Medulla oblongata (tissue), 1 donor: ENCODE measurements around the gene CECR2.

Experiments
- DNase-seq: peaks from one replicate; pipeline ENCODE4 v3.0.0-alpha.2; 2015; ENCODE audit errors: extremely low spot score

Gene CECR2

DNA sequence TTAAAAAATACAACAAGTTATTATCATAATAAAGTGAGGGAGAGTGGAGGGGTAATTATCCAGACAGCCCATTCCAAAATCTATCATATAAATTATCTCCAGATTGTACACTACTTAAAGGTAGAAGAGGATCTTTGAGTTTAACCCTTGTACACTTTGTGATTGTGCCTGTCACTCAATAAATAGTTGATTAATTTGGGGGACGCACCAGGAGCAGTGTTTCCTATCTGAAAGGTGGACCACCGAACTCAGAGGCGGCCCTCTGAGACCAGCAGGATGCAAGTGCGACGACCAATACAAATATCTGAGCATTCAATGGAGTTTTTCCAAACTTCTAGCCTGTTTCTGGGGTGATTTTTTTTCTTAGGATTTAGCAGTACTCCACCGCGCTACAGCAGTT lies 1.1 kb upstream of the CECR2 start:
- no peak for DNase-seq

GRCh38 chr22:17368554-17369438 lies 464 bp upstream of the CECR2 start:
- DNase-seq: peak; percentile 66

DNA sequence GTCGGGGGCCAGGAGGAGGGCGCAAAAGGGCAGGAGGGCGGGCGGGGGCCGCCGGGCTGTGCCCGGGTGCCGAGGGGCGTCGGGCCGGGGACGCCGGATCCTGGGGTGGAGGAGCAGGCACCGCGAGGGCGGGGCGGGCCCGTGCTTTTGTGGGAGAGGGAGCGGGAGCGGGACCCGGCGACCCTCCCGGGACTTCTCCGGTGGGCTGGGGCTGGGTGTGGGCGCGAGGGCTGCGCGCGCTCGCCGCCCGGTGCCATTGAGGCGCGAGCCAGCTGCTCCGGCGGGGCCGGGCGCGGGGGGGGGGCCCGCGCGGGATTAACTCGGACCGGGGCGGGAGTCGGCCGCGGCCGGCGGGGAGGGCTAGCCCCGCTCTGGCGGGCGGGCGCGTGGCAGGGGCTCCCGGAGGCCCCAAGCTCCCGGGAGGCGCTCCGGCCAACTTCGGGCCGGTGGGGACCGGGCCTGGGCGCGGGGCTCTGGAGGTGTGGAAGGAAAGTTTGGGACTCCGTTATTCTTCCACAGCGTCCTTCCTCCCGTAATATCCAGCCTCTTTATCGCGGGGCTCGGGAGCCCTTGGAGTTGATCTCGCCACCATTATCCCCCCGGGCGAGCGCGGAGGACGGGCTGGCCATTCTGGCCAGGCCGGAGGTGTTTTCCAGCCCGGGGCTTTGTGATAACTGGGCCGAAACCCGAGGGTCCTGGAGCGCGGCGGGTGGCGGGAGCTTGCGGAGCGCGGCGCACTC lies 936 bp downstream of the CECR2 start:
- peak; percentile 40 for DNase-seq

GRCh38 chr22:17370766-17371432 lies 1.6 kb downstream of the CECR2 start:
- peak; percentile 32 for DNase-seq

DNA sequence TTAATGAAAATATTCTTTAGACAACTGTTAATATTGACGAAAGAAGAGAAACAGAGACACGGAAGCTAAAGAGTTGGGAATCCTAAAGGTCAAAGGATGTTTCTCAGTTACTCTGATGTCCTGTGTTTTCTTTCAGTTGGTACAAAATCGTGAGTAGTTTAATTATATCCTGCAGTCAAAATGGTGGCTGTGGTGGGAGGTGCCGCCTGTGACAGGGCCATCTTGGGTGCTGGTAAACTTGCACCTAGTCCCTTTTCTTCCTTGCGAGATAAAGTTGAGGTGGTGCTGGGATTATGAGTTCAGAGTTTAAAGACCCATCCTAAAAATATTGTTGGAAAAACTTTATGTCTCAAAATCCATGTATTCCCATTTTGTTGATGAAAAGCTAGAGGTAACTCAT lies 2.2 kb downstream of the CECR2 start:
- no peak for DNase-seq

GRCh38 chr22:17373855-17374254 lies 4.6 kb downstream of the CECR2 start:
- DNase-seq: no peak

DNA sequence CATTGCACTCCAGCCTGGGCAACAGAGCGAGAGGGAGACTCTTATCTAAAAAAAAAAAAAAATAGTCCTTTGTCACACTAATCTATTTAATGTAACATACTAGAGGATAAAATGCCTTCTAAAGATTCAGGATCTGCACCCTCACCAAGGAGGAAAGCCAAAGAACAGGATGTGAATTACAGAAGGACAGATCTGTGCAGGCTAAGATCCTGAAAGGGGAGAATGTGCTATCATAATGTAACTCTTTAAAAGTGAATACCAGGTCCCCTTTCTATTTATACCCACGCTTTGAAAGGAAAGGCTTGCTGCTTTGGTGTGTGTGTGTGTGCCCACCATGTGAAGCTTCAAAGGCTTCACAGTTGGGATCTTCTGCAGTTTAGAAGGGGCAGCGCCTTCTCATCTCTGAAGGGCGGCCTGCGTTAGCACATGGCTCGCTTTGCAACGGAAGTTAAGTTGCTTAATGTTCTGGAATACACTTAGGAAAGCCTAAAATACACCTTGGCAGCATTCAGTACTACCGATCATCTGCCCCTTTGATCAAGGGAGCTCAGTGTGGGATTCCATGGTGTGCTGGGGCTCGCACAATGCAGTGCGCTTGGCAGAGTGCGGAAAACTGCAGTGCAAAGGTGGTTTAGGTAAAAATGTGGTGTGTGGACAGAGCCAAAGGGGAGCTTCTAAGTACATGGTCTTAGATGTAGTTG lies 6.8 kb downstream of the CECR2 start:
- DNase-seq: no peak

DNA sequence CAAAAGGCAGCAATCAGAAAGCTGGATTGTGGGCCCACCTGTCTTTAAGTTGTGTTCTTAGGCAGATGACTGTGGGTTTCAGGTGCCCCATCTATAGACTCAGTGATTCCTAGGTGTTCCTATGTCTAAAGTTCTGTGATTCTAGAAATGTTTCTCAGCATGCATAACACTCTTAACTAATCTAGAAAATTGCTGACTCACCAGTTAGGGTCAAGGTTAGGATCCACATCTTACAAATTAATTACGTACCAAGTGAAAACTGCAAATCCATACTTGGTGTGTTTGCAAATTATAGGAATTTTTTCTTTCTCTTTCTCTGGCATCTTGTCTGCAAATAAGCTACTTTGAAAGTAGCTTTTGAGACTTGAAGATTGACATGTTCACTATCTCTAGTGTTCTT lies 7.7 kb downstream of the CECR2 start:
- no peak for DNase-seq

DNA sequence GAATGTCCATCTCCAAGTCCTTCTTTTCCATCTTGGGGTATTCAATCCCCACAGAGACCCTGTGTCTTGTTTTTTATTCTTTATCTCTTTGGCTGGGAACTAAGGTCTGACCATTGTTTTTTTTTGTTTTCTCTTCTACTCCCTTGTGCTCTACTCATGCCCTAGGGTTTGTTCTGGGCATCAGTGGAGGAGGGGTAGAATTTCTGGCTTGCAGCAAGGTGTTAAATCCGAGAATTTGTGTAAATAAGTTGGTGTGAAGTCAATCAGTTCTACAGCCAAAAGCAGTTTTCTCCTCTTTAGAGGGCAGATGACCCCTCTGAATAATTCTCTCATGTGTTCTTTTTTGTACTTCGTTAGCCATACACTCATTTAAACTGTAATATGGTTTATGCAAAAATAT lies 10.7 kb downstream of the CECR2 start:
- DNase-seq: no peak

DNA sequence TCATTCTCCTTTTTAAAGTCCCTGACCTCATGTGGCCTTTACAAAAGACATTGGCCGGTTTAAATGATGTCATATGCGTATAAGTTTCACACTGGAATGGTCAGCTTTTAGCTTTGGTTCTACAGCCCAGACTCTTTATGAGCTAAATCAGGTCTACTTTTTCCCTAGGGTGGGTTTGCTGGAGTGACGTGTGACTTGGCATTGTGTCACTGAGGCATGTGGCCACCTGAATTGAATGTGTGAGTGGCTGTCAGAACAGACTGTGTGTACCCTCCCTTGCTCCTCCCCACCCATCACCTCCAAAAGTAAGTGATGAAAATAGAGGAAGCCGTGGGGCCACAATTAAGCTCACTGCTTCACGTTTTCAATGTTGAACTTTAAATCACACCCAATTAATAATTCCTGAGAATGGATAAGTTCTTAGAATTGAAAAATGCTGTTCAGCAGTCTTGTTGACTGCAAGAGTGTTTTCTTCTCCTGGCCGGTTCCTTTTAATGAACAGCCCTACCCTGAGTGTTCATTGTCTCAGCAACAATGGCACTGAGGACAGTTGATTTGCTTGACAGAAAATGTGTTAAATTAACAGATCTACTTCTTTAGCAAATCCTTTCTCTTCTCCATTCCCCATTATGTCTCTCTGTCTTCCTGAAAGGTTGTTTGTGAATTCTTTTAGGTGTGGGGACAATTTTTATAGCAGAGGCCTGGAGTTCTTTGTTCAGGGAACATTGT lies 11.3 kb downstream of the CECR2 start:
- DNase-seq: peak; percentile 35

- DNase-seq: no peak
These were observed 12.1 kb downstream of the CECR2 start for GRCh38 chr22:17381192-17381913.

DNA sequence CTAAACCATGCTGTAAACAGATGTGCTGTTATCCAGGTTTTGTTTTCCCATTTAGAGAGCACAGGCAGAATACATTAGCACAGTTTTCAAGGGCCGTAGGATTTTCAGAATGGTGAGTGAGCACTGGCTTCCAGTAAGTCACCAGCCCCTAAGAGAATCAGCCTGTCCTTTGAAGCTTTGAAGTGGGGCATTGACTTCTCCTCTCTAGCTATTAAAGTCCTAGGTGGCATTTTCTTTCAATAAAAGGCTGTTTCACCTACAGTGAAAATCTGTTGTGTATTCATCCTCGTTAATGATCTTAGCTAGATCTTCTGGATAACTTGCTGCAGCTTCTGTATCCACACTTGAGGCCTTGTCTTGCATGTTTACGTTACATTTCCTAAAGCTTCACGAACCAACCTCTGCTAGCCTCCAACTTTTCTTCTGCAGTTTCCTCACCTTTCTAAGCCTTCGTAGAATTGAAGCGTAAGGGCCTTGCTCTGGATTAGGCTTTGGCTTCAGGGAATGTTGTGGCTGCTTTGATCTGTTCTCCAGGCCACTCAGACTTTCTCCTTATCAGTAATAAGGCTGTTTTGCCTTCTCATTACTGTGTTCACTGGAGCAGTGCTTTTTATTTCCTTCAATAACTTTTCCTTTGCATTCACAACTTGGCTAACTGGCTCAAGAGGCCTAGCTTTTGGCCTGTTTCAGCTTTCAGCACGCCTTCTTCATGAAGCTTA lies 15.5 kb downstream of the CECR2 start:
- DNase-seq: no peak

- DNase-seq: no peak
These were observed 18.1 kb downstream of the CECR2 start for GRCh38 chr22:17387356-17387755.

- no peak for DNase-seq
These were observed 19.0 kb downstream of the CECR2 start for GRCh38 chr22:17388235-17388634.

DNA sequence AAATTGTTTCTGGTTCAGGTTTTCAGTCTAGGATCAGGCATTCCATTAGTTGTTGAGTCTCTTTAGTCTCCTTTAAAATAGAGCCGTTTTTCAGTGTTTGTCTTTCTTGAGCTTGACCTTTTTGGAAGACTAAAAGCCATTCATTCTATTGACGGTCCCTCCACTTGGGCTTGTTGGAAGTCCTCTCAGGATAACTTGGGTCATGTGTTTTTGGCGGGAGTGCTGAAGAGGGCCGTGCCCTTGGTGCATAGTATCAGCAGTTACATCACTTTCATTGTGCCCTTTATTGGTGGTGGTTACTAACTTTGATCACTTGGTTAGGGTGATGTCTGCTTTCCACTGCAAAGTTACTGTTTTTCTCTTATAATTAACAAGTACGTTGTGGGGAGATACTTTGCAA lies 20.8 kb downstream of the CECR2 start:
- no peak for DNase-seq

DNA sequence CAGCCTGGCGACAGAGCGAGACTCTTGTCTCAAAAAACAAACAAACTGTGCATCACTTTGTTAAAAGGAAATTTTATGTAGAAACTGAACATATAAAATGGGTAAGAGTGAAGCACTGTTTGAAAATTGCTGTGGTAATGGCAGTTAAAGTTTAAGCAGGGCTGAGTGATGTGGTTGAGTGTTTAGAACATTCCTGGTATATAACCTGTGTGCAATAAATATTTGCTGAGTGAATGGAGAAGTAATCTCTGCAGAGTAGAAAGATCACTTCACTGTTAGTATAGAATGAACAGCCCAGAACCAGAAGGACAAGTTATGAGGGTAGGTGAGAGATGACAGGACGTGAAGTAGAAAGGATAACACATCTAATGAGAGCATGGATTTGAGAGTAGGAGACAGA lies 27.3 kb downstream of the CECR2 start:
- DNase-seq: no peak

DNA sequence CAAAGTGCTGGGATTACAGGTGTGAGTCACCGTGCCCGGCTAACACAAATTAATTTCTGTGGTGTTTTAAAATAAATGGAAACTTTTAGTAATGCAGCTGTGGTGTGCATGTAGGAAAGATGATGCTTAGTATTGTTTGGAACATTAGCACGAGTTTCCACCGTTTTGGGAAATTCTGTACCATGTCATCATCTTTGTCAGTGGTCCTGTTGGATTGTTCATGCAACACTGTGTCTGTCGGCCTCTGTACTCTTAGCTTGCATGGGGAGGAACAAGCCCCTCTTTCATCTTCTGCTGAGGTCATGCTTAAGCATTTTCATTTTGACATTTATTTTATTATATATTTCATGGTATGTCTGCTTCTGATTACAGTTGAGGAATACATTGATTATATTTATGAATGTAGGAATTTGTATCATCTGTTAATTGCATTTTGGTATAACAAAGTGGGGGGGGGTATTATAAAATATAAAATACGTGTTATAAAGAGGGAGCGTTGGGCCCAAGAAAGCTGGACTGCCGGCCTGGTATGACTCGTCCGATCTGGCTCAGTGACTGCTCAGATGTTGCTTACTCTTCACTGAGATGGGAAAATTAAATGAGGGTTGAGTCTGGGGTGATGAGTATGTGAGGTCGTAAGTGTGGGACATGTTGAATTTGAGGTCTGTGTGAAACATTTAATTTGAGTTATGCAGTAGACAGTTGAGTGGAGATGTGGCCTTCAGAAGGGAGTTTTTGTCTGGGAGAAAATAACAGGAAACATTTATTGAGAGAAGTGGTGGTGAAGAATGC lies 28.7 kb downstream of the CECR2 start:
- DNase-seq: no peak

- DNase-seq: no peak
These were observed 31.0 kb downstream of the CECR2 start for GRCh38 chr22:17400305-17400704.

DNA sequence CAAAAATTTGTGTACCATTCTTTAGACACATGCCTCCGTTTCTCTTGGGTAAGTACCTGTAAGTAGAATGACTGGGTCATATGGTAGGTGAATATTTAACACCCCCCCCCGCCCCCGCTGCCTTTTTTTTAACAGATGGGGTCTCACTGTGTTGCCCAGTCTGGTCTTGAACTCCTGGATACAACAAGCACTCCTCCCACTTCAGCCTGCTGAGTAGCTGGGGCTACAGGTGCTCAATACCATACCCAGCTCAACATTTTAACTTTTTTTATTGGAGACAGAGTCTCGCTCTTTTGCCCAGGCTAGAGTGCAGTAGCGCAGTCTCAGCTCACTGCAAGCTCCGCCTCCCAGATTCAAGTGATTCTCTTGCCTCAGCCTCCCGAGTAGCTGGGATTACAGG lies 32.5 kb downstream of the CECR2 start:
- no peak for DNase-seq
